Measurements from ENCODE around the gene FDXACB1.

DNA sequence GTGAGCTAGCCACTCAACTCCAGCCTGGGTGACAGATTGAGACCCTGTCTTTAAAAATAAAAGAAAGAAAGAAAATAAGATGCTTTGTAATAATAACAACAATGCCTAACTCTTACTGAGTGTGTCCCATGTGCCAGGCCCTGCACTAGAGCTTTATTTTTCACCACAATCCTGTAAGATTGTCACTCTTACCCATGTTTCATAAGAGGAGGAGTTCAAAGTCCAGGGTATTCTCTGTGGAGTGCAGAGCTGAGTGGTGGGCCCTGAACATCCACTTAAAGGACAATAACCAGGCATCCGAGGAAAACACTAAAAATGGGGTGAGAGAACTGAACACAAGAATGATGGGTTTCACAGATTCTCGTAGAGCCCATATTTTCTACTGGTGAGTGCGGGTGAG is 38.8 kb upstream of the FDXACB1 start:
- TF ChIP-seq, protein P1, sequence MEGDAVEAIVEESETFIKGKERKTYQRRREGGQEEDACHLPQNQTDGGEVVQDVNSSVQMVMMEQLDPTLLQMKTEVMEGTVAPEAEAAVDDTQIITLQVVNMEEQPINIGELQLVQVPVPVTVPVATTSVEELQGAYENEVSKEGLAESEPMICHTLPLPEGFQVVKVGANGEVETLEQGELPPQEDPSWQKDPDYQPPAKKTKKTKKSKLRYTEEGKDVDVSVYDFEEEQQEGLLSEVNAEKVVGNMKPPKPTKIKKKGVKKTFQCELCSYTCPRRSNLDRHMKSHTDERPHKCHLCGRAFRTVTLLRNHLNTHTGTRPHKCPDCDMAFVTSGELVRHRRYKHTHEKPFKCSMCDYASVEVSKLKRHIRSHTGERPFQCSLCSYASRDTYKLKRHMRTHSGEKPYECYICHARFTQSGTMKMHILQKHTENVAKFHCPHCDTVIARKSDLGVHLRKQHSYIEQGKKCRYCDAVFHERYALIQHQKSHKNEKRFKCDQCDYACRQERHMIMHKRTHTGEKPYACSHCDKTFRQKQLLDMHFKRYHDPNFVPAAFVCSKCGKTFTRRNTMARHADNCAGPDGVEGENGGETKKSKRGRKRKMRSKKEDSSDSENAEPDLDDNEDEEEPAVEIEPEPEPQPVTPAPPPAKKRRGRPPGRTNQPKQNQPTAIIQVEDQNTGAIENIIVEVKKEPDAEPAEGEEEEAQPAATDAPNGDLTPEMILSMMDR (IDR thresholded peaks at IDR 0.05) = no peak
- TF ChIP-seq POLR2A (IDR thresholded peaks at IDR 0.05) = no peak
- TF ChIP-seq EP300 (IDR thresholded peaks at IDR 0.05) = no peak
